Suprapubic skin (tissue), 4 donors: ENCODE results near the gene DDX27. TPM values are rescaled to one million over a fixed set of nuclear protein-coding genes. Genes with fewer than 3 reads are reported as not detected.

Experiments
- DNase-seq, 2 donors: peaks; one replicate each; pipeline ENCODE4 v3.0.0-alpha.2; 2019; ENCODE audit warnings: low spot score in 2 of 2
- H3K27ac ChIP-seq: fragments of 200-600 bp; sonication (generic); one replicate; pipeline ENCODE4 v1.5.1; 2019
- H3K27me3 ChIP-seq: fragments of 200-600 bp; sonication (generic); one replicate; pipeline ENCODE4 v1.5.1; 2019
- H3K36me3 ChIP-seq: fragments of 200-600 bp; sonication (generic); one replicate; pipeline ENCODE4 v1.5.1; 2019
- H3K4me1 ChIP-seq: fragments of 200-600 bp; sonication (generic); one replicate; pipeline ENCODE4 v1.5.1; 2019
- H3K4me3 ChIP-seq: fragments of 200-600 bp; sonication (generic); one replicate; pipeline ENCODE4 v1.5.1; 2019; ENCODE audit warnings: mild to moderate bottlenecking
- H3K9me3 ChIP-seq: fragments of 200-600 bp; sonication (generic); one replicate; pipeline ENCODE4 v1.5.1; 2019
- EP300 ChIP-seq: sonication (generic); formaldehyde crosslinking; IDR thresholded peaks from one replicate; pipeline ENCODE4 v1.6.1; 2017; ENCODE audit warnings: antibody characterized with exemption
- POLR2A ChIP-seq, 2 donors: fragments of 450-650 bp; IDR thresholded peaks; one replicate each; pipeline ENCODE4 v1.6.1; 2017; ENCODE audit warnings: antibody characterized with exemption in 2 of 2, mild to moderate bottlenecking in 2 of 2, moderate library complexity in 2 of 2
- POLR2AphosphoS5 ChIP-seq, 3 donors: sonication (generic); formaldehyde crosslinking; IDR thresholded peaks; one replicate each; pipeline ENCODE4 v1.6.1; 2017; ENCODE audit warnings: antibody characterized with exemption in 3 of 3
- WGBS: methylation state at CpG from one replicate; pipeline ENCODE4 v1.1.5; 2018; 5-methylcytosine and 5-hydroxymethylcytosine counted together
- total RNA-seq, 4 donors: library from RNA; depleted of rRNA; stranded (reverse); fragments of >200 nt; gene quantifications; one replicate each; pipeline ENCODE4 v1.1.0, GENCODE V29; 2016
- TF ChIP-seq, protein P1 (sequence below), 2 donors: fragments of 200-600 bp in 1 of 2; fragments of 450-650 bp in 1 of 2; sonication (generic) in 1 of 2; IDR thresholded peaks; one replicate each; pipeline ENCODE4 v1.5.1; 2016 to 2019; ENCODE audit warnings: antibody characterized with exemption in 2 of 2, mild to moderate bottlenecking in 1 of 2, moderate library complexity in 1 of 2

DDX27 gene
- total RNA-seq, 4 donors from 2014 or later, result 29.3 to 49.5 (median 38.0) TPM

- Histone ChIP-seq H3K36me3 (peaks cover 100% of the 10 kb centered on the region), H3K27me3 (no peaks in the 10 kb centered on the region), H3K27ac (no peak overlapping the region), H3K4me1 (peaks cover 28% of the 10 kb centered on the region), H3K9me3 (peaks cover 14% of the 10 kb centered on the region), H3K4me3 (no peak overlapping the region)
- WGBS, result 93% methylated on average over 1 of the region's 1 CpG
- no peak for TF ChIP-seq EP300
- TF ChIP-seq POLR2AphosphoS5 (IDR thresholded peaks at IDR 0.05), result no peak
- no peak for TF ChIP-seq POLR2A (IDR thresholded peaks at IDR 0.05)
- TF ChIP-seq, protein P1, sequence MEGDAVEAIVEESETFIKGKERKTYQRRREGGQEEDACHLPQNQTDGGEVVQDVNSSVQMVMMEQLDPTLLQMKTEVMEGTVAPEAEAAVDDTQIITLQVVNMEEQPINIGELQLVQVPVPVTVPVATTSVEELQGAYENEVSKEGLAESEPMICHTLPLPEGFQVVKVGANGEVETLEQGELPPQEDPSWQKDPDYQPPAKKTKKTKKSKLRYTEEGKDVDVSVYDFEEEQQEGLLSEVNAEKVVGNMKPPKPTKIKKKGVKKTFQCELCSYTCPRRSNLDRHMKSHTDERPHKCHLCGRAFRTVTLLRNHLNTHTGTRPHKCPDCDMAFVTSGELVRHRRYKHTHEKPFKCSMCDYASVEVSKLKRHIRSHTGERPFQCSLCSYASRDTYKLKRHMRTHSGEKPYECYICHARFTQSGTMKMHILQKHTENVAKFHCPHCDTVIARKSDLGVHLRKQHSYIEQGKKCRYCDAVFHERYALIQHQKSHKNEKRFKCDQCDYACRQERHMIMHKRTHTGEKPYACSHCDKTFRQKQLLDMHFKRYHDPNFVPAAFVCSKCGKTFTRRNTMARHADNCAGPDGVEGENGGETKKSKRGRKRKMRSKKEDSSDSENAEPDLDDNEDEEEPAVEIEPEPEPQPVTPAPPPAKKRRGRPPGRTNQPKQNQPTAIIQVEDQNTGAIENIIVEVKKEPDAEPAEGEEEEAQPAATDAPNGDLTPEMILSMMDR (IDR thresholded peaks at IDR 0.05), result no peak
- no peak for DNase-seq
Observed at GRCh38 chr20:49285233-49285668, 66.0 kb downstream of the DDX27 start.

GRCh38 chr20:49285813-49286494 lies 66.7 kb downstream of the DDX27 start:
- H3K36me3 ChIP-seq, result peaks cover 100% of the 10 kb centered on the region
- peaks cover 21% of the 10 kb centered on the region for H3K4me1 ChIP-seq
- H3K4me3 ChIP-seq, result no peak overlapping the region
- H3K27me3 ChIP-seq, result no peaks in the 10 kb centered on the region
- no peak overlapping the region for H3K27ac ChIP-seq
- peaks cover 14% of the 10 kb centered on the region for H3K9me3 ChIP-seq
- no peak for DNase-seq
- TF ChIP-seq POLR2AphosphoS5 (IDR thresholded peaks at IDR 0.05) (no peak), EP300 (no peak), POLR2A (IDR thresholded peaks at IDR 0.05) (no peak)
- TF ChIP-seq, protein P1 (IDR thresholded peaks at IDR 0.05), result no peak
- 86% methylated on average over 4 of the region's 4 CpGs for WGBS

DNA sequence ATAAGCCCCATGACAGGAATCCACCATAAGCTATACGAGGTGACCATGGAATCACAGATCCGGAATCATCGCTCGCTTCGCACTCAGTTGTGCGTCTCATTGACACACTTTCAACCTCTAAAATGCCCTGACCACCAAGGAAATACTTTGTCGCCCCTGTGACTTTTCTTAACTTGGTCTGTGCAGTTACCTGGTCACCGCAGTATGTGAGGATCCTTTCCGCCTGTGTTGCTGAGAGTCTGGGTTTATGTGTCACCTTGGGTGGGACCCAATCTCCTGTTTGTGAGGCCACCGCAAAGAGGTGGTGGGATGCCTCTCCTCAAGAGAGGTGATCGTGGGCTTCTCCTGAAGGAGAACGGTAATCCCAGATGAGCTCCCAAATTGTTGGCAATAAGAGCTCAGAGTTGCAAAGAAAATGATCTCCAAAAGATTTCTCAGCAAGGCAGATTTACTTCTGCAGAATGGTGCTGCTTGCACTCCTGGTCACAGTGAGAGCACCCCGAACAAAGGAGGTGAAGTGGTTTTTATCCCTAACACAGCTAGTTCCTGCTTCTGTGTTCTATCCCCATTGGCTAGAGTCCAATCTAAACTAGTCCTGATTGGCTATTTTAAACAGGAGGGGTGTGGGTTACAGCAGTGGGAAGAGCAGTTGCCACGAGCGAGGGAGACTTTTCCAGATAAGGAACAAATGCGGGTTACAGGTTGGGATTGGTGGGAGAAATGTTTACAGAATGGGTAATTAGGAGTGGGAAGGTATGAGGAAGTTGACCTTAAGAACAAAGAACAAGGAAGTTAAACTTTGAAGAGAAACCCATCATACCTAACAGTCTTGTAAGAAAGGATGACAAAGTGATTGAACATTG lies 67.7 kb downstream of the DDX27 start:
- peaks cover 11% of the 10 kb centered on the region for H3K4me1 ChIP-seq
- peaks cover 95% of the 10 kb centered on the region for H3K36me3 ChIP-seq
- no peak for DNase-seq

GRCh38 chr20:49287555-49288249 lies 68.5 kb downstream of the DDX27 start:
- Histone ChIP-seq H3K27me3 (no peaks in the 10 kb centered on the region), H3K4me1 (peaks cover 9% of the 10 kb centered on the region), H3K27ac (peak overlapping the region; percentile 48), H3K36me3 (peaks cover 87% of the 10 kb centered on the region), H3K9me3 (peaks cover 14% of the 10 kb centered on the region), H3K4me3 (no peak overlapping the region)
- no peak for TF ChIP-seq POLR2AphosphoS5 (IDR thresholded peaks at IDR 0.05)
- DNase-seq, result no peak

More for the DNA sequence above, 67.7 kb downstream of the DDX27 start:
- peaks cover 14% of the 10 kb centered on the region for H3K9me3 ChIP-seq
- no peaks in the 10 kb centered on the region for H3K27me3 ChIP-seq
- H3K4me3 ChIP-seq, result no peak overlapping the region
- no peak overlapping the region for H3K27ac ChIP-seq
- TF ChIP-seq, protein P1 (IDR thresholded peaks at IDR 0.05), result no peak
- WGBS, result 95% methylated on average over 16 of the region's 16 CpGs

GRCh38 chr20:49288250-49288751 lies 69.1 kb downstream of the DDX27 start:
- Histone ChIP-seq H3K4me1 (peaks cover 5% of the 10 kb centered on the region), H3K9me3 (peaks cover 14% of the 10 kb centered on the region)
- TF ChIP-seq, protein P1 (IDR thresholded peaks at IDR 0.05), result no peak
- TF ChIP-seq EP300 (no peak), POLR2AphosphoS5 (IDR thresholded peaks at IDR 0.05) (no peak), POLR2A (IDR thresholded peaks at IDR 0.05) (no peak)

More at GRCh38 chr20:49288250-49288751, 69.1 kb downstream of the DDX27 start:
- peaks cover 81% of the 10 kb centered on the region for H3K36me3 ChIP-seq
- no peaks in the 10 kb centered on the region for H3K27me3 ChIP-seq
- DNase-seq, result no peak
- H3K27ac ChIP-seq, result peak overlapping the region; percentile 51
- 75% methylated on average over 2 of the region's 2 CpGs for WGBS
- peak overlapping the region; percentile 7 for H3K4me3 ChIP-seq
